Stomach (tissue), 9 donors: ENCODE data around the gene GPR151. TPM values are rescaled to one million over a fixed set of nuclear protein-coding genes. Genes with fewer than 3 reads are reported as not detected.

ENCODE experiments used
- DNase-seq, 2 donors: peaks; one replicate each; pipeline versions ENCODE4 v3.0.0 to v3.0.0-alpha.2; 2013 to 2019
- H3K27ac ChIP-seq, 5 donors: fragments of 200-600 bp in 4 of 5; sonication (generic) in 4 of 5; one replicate each; pipeline ENCODE4 v1.5.1; 2013 to 2019; ENCODE audit warnings: mild to moderate bottlenecking in 1 of 5, moderate library complexity in 1 of 5
- H3K27me3 ChIP-seq, 3 donors: fragments of 200-600 bp; sonication (generic); one replicate each; pipeline ENCODE4 v1.5.1; 2017 to 2019; ENCODE audit warnings: mixed run types in 1 of 3
- H3K36me3 ChIP-seq, 4 donors: fragments of 200-600 bp; sonication (generic); 1 replicate in 3 of 4; 2 replicates in 1 of 4; pipeline ENCODE4 v1.5.1; 2016 to 2019
- H3K4me1 ChIP-seq, 4 donors: fragments of 200-600 bp; sonication (generic); one replicate each; pipeline ENCODE4 v1.5.1; 2016 to 2019
- H3K4me3 ChIP-seq, 4 donors: fragments of 200-600 bp; sonication (generic) in 3 of 4; one replicate each; pipeline ENCODE4 v1.5.1; 2016 to 2019; ENCODE audit warnings: mild to moderate bottlenecking in 1 of 4
- H3K9me3 ChIP-seq, 4 donors: fragments of 200-600 bp; sonication (generic); one replicate each; pipeline ENCODE4 v1.5.1; 2016 to 2019
- EP300 ChIP-seq: sonication (generic); formaldehyde crosslinking; IDR thresholded peaks from one replicate; pipeline ENCODE4 v1.6.1; 2017; ENCODE audit warnings: antibody characterized with exemption
- POLR2A ChIP-seq, 4 donors: fragments of 450-650 bp; IDR thresholded peaks; one replicate each; pipeline ENCODE4 v1.6.1; 2016; ENCODE audit warnings: antibody characterized with exemption in 4 of 4, control low read depth in 2 of 4, mild to moderate bottlenecking in 1 of 4, moderate library complexity in 1 of 4
- POLR2AphosphoS5 ChIP-seq, 3 donors: sonication (generic); formaldehyde crosslinking; IDR thresholded peaks; one replicate each; pipeline ENCODE4 v1.6.1; 2016; ENCODE audit warnings: antibody characterized with exemption in 3 of 3
- WGBS, 5 donors: extraction: QIAGEN DNeasy Blood & Tissue Kit in 3 of 5; methylation state at CpG; one replicate each; pipeline versions ENCODE4 v1.1.5 to v1.1.7; 2013 to 2018; 5-methylcytosine and 5-hydroxymethylcytosine counted together
- intact Hi-C: fragments of 100-400 bp; cut with DNase I; formaldehyde crosslinking; loops from one replicate; pipeline ENCODE4 v1.15.1; 2023; ENCODE audit warnings: low total_unique reads
- polyA plus RNA-seq, 3 donors: library from polyadenylated mRNA; stranded (reverse); fragments of 200-250 nt; gene quantifications; one replicate each; pipeline ENCODE4 v1.2.3, GENCODE V29; 2013
- total RNA-seq, 5 donors: library from RNA; depleted of rRNA; stranded (reverse); fragments of >200 nt; gene quantifications; one replicate each; pipeline versions ENCODE4 v1.1.0 to v1.2.3, GENCODE V29; 2014 to 2016
- TF ChIP-seq, protein P1 (sequence below), 7 experiments: fragments of 450-650 bp in 4 of 7; fragments of 200-600 bp in 3 of 7; sonication (generic) in 3 of 7; IDR thresholded peaks; one replicate each; pipeline ENCODE4 v1.5.1; 2016 to 2019; ENCODE audit warnings: antibody characterized with exemption in 7 of 7, control low read depth in 2 of 7, mild to moderate bottlenecking in 1 of 7
- donor health status: healthy with polysubstance abuse.
- donor health status: Bipolar disorder and iron deficiency.
- donor health status: healthy.

Gene GPR151
- total and polyA plus RNA-seq, 8 donors: not detected

DNA sequence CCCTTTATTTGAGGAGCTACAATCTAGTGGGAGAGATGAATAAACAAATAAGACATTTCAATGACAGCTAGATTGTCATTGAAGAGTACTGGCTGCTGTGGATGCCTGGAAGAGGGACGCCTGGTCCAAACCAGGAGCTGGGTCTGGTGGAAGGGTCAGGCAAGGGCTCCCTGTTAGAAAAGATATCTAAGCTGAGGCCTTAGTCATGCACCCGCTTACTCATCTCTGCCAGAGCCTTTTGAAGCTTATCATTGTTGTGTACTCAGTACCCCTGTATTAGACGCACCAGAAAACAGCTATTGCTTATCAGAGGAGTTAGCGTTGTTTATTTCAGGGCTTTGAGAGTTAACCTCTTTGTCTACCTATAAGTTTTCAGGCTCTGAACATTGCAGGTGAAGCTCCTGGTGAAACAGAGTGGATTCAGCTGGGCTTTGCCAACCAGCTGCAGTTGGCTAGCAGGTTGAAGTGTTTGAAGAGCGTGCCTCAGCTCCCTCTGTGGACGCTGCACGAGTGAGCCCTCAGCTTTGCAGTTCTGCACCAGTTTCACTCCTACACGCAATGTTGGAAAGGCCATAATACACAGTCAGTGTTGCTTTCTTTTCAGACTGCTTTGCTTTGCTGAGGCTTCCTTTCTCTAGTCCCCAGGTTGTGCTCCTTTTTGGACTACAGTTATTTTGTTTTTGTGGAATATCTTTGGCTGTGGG is 5.6 kb upstream of the GPR151 start:
- Histone ChIP-seq H3K4me3 (no peak overlapping the region), H3K36me3 (no peaks in the 10 kb centered on the region), H3K9me3 (no peaks in the 10 kb centered on the region), H3K27ac (no peak overlapping the region), H3K27me3 (peaks cover 0 to 3% (median 0%) of the 10 kb centered on the region in 3 donors), H3K4me1 (no peaks in the 10 kb centered on the region)
- DNase-seq: no peak
- intact Hi-C loops: no loop called here
- TF ChIP-seq POLR2A (IDR thresholded peaks at IDR 0.05) (no peak), POLR2AphosphoS5 (IDR thresholded peaks at IDR 0.05) (no peak), EP300 (no peak)
- TF ChIP-seq, protein P1, sequence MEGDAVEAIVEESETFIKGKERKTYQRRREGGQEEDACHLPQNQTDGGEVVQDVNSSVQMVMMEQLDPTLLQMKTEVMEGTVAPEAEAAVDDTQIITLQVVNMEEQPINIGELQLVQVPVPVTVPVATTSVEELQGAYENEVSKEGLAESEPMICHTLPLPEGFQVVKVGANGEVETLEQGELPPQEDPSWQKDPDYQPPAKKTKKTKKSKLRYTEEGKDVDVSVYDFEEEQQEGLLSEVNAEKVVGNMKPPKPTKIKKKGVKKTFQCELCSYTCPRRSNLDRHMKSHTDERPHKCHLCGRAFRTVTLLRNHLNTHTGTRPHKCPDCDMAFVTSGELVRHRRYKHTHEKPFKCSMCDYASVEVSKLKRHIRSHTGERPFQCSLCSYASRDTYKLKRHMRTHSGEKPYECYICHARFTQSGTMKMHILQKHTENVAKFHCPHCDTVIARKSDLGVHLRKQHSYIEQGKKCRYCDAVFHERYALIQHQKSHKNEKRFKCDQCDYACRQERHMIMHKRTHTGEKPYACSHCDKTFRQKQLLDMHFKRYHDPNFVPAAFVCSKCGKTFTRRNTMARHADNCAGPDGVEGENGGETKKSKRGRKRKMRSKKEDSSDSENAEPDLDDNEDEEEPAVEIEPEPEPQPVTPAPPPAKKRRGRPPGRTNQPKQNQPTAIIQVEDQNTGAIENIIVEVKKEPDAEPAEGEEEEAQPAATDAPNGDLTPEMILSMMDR (IDR thresholded peaks at IDR 0.05): no peak
- 45 to 60% (median 49%) methylated on average over 8 of the region's 8 CpGs for WGBS, 5 donors

DNA sequence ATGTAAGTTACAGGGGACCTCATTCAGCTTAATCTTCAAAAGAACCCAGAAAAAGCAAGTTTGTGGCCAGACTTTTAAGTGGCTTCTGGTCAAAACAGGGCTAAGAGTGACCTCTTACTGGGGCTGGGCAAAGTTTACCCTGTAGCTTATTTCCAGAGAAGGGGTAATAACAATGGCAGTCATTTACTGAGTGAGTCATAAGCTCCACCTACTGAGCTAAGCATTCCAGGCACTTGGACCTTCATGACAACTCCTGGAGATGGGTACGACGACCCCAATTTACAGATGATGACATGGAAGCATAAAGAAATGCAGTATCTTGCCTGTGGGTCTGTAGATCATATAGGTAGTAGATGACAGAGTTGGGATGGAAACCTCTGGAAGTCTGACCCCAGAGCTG is 4.7 kb upstream of the GPR151 start:
- Histone ChIP-seq H3K4me3 (no peak overlapping the region), H3K27ac (no peak overlapping the region), H3K9me3 (no peaks in the 10 kb centered on the region), H3K27me3 (peaks cover 0 to 3% (median 0%) of the 10 kb centered on the region in 3 donors), H3K36me3 (no peaks in the 10 kb centered on the region), H3K4me1 (no peaks in the 10 kb centered on the region)
- DNase-seq: peak in 1 of 2 donors; percentile 18
- TF ChIP-seq, protein P1 (IDR thresholded peaks at IDR 0.05): no peak
- TF ChIP-seq POLR2AphosphoS5 (IDR thresholded peaks at IDR 0.05) (no peak), POLR2A (IDR thresholded peaks at IDR 0.05) (no peak), EP300 (no peak)
- 59 to 72% (median 62%) methylated on average over 2 of the region's 2 CpGs for WGBS, 5 donors
- intact Hi-C loops: no loop called here

GRCh38 chr5:146519554-146519953 is 3.6 kb upstream of the GPR151 start:
- WGBS, 5 donors: 45 to 75% (median 70%) methylated on average over 2 of the region's 2 CpGs
- intact Hi-C loops: no loop called here
- TF ChIP-seq POLR2AphosphoS5 (IDR thresholded peaks at IDR 0.05): no peak
- TF ChIP-seq, protein P1 (IDR thresholded peaks at IDR 0.05): no peak
- TF ChIP-seq POLR2A (IDR thresholded peaks at IDR 0.05): no peak
- no peak for TF ChIP-seq EP300
- no peak for DNase-seq
- H3K27ac ChIP-seq: no peak overlapping the region
- no peak overlapping the region for H3K4me3 ChIP-seq
- peaks cover 0 to 3% (median 0%) of the 10 kb centered on the region in 3 donors for H3K27me3 ChIP-seq
- no peaks in the 10 kb centered on the region for H3K9me3 ChIP-seq
- H3K4me1 ChIP-seq: no peaks in the 10 kb centered on the region
- no peaks in the 10 kb centered on the region for H3K36me3 ChIP-seq

- 75 to 78% (median 75%) methylated on average over 9 to 10 of the region's 10 CpGs for WGBS, 5 donors
- Histone ChIP-seq H3K4me3 (no peak overlapping the region), H3K4me1 (no peaks in the 10 kb centered on the region), H3K36me3 (peaks cover 7 to 23% (median 19%) of the 10 kb centered on the region in 4 donors), H3K9me3 (no peaks in the 10 kb centered on the region), H3K27me3 (no peaks in the 10 kb centered on the region), H3K27ac (no peak overlapping the region)
- TF ChIP-seq EP300: no peak
- TF ChIP-seq, protein P1 (IDR thresholded peaks at IDR 0.05): no peak
- no peak for TF ChIP-seq POLR2A (IDR thresholded peaks at IDR 0.05)
- no peak for TF ChIP-seq POLR2AphosphoS5 (IDR thresholded peaks at IDR 0.05)
- intact Hi-C loops: no loop called here
- DNase-seq: no peak
Observed at GRCh38 chr5:146515473-146516150, 378 bp downstream of the GPR151 start.
